ENCODE measurements around the gene TRUB1. TPM values are rescaled to one million over a fixed set of nuclear protein-coding genes. Genes with fewer than 3 reads are reported as not detected.
"Not testable (repeated sequence)": the region's sequence is repeated elsewhere in the genome, so short reads cannot be mapped to it uniquely, and the experiment has no call there.

TRUB1 gene
- total RNA-seq, 1 donor from 2014 or later, result 47.0 TPM

DNA sequence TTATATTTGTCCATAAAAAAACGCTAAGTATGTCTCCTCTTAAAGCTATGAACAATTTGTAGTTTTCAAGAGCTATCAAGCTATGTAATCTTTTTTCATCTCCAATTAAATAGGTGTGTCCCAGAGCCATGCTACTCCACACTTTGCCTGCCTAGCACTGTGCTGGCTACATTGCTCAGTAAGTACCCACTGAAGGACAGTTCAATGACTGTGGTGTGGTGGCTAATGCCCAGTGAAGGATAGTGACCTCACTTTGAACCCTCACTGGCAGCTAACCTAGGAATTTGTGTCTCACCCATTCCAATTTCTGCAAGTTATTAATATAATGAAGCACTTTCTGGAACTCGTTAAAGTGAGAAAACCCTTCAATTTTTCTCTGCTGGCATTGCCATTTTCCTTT lies 14.4 kb upstream of the TRUB1 start:
- no peak for DNase-seq (ENCODE audit: low read depth)

- DNase-seq (ENCODE audit: low read depth), result peak; percentile 59
These were observed 12.1 kb upstream of the TRUB1 start for GRCh38 chr10:114925587-114926586.

GRCh38 chr10:114928818-114929217 lies 9.2 kb upstream of the TRUB1 start:
- no peak for DNase-seq (ENCODE audit: low read depth)

DNA sequence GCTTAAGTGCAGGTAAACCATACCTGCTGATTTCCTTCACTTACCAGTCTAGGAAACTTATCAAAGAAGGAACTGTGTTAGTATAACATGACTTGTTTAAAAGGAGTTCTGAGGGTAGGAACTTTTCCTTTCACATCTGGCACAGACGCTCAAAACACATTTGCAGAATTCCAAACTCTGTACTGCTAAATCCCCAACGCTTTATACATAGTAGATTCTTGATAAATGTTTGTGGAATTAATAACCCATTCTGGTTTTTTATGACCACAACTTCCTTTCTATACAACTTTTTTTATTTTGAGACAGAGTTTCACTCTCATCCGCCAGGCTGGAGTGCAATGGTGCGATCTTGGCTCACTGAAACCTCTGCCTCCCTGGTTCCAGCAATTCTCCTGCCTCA lies 7.7 kb upstream of the TRUB1 start:
- peak; percentile 14 for DNase-seq (ENCODE audit: low read depth)

GRCh38 chr10:114931072-114931679 lies 6.8 kb upstream of the TRUB1 start:
- DNase-seq (ENCODE audit: low read depth), result no peak

DNA sequence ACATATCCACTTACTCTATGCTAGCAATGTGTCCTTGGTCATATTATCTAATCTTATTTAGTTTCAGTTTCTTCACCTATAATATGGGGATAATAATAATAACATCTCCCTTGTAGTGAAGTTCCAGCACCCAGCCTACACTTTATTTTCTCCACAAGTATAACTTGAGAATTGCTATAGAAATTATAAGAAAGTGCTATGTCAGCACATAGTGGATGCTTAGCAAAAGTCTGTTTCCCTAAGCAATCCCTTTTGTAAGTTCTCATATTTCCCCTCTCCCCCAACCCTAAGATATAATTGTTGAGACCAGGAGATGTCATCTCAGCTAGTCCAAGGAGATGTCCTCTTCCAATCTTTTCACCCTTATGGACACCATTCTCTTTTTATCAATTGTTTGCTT lies 5.8 kb upstream of the TRUB1 start:
- DNase-seq (ENCODE audit: low read depth), result no peak

DNA sequence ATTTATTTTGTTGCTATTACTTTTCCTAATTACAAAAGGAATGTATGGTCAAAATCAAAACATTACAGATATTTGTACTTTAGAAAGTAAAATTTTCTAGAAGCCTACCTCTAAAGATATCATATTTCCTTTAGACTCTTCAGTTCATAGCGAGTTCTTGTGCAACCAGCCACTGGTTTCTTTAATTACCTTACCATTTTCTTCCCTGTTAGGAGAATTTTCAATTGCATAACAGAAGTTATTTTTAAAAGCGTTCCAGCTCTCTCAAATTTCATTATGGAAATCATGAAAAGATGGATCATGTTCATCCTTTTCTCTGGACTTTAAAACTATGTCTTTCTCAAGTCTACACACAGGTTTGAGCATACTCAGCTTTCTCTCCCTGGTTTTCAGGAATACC lies 5.0 kb upstream of the TRUB1 start:
- DNase-seq (ENCODE audit: low read depth), result peak; percentile 11

DNA sequence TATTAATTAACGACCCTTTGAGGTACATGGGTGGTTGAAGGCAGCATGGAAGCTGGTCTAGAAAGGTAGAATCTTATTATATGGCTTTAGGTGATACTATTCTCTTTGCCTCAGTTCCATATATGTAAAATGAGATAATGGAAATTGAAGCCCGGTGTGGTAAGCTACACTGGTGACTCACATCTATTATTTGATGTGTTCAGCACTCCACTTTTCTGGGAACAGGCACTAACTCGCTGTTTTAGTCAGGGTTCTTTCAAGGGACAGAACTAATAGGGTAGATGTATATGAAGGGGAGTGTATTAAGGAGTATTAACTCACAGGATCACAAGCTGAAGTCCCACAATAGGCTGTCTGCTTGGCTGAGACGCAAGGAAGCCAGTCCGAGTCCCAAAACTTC lies 4.4 kb upstream of the TRUB1 start:
- peak; percentile 60 for DNase-seq (ENCODE audit: low read depth)

DNA sequence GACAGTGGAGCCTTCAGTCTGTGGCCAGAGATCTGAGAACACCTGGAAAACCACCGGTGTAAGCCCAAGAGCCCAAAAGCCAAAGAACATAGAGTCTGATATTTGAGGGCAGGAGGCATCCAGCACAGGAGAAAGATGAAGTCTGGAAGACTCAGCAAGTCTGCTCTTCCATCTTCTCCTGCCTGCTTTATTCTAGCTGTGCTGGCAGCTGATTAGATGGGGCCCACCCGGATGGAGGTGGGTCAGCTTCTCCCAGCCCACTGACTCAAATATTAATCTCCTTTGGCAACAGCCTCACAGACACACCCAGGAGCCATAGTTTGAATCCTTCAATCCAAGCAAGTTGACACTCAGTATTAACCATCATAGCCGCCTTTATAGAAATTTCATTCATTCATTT lies 4.0 kb upstream of the TRUB1 start:
- not testable (repeated sequence) for DNase-seq (ENCODE audit: low read depth)

GRCh38 chr10:114938856-114939193 lies 830 bp downstream of the TRUB1 start:
- no peak for DNase-seq (ENCODE audit: low read depth)

- peak; percentile 15 for DNase-seq (ENCODE audit: low read depth)
These were observed 2.7 kb downstream of the TRUB1 start for GRCh38 chr10:114940735-114941134.

- DNase-seq (ENCODE audit: low read depth), result no peak
These were observed 5.0 kb downstream of the TRUB1 start for GRCh38 chr10:114943000-114943399.

DNA sequence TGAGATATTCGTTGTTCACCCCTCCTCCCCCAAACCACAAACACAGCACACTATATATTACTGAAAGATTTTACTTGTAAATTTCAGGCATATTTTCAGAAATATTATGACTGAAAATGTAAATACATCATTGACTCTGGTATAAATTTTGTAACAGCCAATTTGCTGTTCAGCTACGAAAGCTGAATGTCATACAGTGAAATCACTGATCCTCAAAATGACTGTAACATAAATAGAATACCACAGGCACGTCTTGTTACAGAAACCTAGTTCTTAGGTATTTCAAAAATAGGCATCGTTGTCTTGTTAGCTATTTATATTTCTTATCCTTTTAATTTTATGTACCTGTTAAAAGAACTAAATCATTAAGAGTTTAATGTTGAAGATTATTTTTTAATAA lies 15.1 kb downstream of the TRUB1 start:
- DNase-seq (ENCODE audit: low read depth), result no peak

GRCh38 chr10:114955984-114956383 lies 18.0 kb downstream of the TRUB1 start:
- no peak for DNase-seq (ENCODE audit: low read depth)

DNA sequence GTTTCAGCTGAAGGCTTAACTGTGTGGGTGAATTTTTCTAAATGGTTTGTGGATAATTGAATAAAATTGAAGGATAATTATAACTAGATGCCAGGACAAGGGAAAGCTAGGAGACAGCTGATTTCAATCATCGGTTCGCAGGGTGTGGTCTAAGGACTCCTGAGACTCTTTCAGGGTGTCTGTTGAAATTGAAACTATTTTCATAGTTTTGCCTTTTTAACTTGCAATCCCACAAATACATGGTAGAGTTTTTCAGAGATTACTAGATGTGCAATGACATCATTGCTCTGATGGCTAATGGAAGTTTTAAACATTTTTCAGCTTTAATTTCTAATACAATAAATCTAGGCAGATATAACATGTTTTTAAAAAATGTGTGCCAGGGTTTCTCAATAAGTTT lies 18.5 kb downstream of the TRUB1 start:
- DNase-seq (ENCODE audit: low read depth), result no peak

GRCh38 chr10:114957122-114957521 lies 19.1 kb downstream of the TRUB1 start:
- no peak for DNase-seq (ENCODE audit: low read depth)

DNA sequence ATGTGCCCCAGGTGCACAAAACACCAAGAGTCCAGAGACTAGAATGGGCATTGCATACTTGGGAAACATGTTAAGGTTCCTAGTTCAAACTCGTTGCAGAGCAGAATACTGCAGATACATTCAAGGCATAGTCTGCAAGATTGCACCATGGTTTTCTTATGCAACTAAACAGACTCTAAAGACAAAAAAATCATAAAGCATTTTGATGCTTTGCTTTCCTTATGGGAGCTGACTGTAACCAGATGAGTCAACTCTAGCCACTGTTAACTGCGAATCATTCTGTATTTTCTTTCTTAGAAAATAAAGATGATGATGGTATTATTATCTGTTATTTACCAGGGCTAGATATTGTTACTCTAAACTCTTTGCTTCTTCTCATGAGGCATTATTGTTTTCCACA lies 19.7 kb downstream of the TRUB1 start:
- no peak for DNase-seq (ENCODE audit: low read depth)

DNA sequence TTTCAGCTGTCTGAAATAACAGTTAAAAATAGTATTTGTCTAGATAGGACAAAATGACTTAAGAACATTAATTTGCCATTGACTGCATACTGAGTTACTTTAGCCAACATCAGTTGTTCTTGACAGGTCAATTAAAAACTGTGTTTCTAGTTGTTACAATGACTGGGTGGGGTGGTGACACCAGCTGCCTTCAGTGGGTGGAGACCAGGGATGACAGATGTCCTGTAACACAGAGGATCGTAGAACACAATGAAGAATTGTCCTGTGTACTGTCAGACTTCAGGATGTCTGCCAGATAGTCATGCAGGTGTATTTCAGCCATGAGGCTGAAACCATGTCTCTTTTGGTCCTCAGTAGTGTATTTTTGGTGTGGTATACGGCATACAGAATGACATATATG lies 24.4 kb downstream of the TRUB1 start:
- DNase-seq (ENCODE audit: low read depth), result peak; percentile 76

GRCh38 chr10:114963908-114964307 lies 25.9 kb downstream of the TRUB1 start:
- DNase-seq (ENCODE audit: low read depth), result peak; percentile 12

DNA sequence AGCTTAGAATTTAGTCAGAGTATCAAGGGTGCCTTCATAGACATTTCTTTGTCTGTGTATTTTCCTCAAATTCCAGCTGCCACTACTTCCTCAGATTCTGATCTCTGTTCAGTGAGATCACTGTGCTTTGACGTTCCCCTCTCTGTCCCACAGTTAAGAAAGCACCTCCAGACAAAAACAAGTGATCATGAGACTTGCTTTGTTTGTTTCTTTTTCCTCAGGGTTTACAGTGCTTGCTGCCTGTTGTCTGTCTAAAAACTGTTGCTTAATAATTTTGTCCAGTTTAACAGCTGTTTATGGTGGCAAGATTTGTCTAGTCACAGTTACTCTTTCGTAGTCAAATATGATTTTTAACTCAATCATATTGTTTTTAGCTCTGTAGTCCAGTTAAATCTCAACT lies 29.1 kb downstream of the TRUB1 start:
- DNase-seq (ENCODE audit: low read depth), result peak; percentile 50

DNA sequence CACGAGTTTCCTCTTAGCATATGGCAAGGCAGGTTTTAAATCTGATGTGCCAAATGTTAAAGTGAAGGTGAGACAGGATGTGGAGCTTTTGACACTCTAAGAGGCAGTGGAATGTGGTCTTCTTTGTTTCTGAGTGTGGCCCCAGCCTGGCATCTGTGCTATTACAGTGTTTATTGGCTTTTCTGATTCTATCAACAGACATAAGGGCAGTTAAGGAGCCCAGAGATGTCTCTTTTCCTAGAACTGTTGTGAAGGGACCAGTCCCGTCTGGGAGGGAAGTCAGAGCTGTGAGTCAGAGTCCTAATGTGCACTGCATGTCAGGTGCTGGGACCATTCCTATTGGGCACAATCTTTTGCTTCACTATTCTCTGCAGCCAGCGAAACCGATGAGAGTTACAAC lies 32.5 kb downstream of the TRUB1 start:
- peak; percentile 21 for DNase-seq (ENCODE audit: low read depth)

DNA sequence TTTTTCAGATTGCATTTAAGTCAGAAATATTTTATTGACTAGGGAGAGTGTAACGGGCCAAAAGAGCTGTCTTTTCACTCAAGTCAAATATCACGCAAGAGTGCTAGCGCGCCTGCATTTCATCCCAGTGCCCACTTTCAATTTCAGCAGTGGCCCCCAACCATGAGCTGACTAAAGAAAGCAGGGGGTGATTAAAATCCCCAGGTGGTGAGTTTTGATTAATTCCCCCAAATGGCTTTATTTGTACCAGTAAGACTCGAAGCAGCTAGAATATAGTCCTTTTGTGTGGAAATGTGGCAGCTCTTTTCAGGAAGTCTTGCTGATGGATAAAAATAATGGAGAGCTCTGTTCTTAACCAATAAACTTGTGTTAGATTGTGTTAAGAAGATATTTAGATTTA lies 35.3 kb downstream of the TRUB1 start:
- no peak for DNase-seq (ENCODE audit: low read depth)

DNA sequence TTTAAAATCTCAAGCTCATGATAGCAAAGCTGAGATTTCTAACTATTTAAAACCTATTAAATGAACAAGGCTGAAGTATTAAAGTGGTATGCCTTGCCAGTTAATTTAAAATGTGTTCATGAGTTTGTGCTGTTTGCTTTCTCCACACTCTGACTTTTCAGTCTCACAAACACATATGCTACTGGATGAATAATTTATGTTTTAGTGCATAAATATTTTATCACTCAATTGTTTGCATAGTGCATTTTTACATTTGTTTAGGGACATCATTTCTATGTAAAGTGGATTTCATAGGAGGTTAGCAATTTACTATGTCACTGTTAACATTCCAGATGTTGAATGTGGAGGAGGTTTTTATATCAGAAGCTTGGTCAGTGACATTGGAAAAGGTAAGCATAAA lies 36.0 kb downstream of the TRUB1 start:
- DNase-seq (ENCODE audit: low read depth), result no peak
